Measurements from ENCODE around the gene GDF10. TPM values are rescaled to one million over a fixed set of nuclear protein-coding genes. Genes with fewer than 3 reads are reported as not detected.

The GDF10 gene
- total and polyA plus RNA-seq, 2 donors (not counting 1 experiment from before 2014, with no cell fraction given) = not detected

DNA sequence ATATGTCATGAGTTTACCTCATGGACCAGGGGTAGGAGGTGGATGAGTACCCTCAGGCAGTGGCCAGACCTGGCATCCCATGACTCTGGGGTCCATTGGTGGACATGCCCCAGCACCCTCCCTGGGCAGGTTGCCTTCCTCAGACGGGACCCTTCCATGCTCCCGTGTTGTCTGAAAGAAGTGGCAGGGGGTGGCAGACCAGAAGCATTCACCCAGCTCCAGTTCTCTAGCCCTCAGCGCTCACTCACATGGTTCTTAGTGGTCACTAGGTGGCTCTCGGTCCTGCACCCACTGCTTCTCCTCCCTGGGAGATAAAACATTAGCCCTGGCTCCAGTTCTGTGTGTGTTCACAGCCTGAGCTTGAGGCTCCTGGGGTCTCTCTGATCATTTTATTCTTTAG lies 54.2 kb downstream of the GDF10 start:
- Histone ChIP-seq H2AFZ (ENCODE audit: insufficient read depth, low read depth, low read length, poor library complexity, severe bottlenecking) (no peak overlapping the region), H3K27me3 (replicated peaks in 1 of 4; ENCODE audit: control extremely low read depth in 1 of 4, control insufficient read depth in 3 of 4, insufficient read depth in 4 of 4, low read length in 3 of 4) (no peaks in the 10 kb centered on the region), H3K4me2 (replicated peaks; ENCODE audit: low read depth, low read length, poor library complexity, severe bottlenecking) (no peak overlapping the region), H3K79me2 (ENCODE audit: control insufficient read depth, insufficient read depth, low read length) (no peaks in the 10 kb centered on the region), H3K36me3 (replicated peaks in 1 of 2; ENCODE audit: control extremely low read depth in 1 of 2, control insufficient read depth in 1 of 2, extremely low read depth in 1 of 2, insufficient read depth in 2 of 2, low read length in 1 of 2) (no peaks in the 10 kb centered on the region), H3K27ac (ENCODE audit: low read length in 2 of 2) (no peak overlapping the region), H3K4me1 (ENCODE audit: control insufficient read depth in 2 of 2, insufficient read depth in 2 of 2, low read length in 2 of 2) (no peaks in the 10 kb centered on the region), H3K4me3 (ENCODE audit: control extremely low read depth in 1 of 5, extremely low read depth in 1 of 5, insufficient read depth in 1 of 5, low read depth in 2 of 5, low read length in 4 of 5) (no peak overlapping the region), H3K9ac (ENCODE audit: low read length) (no peak overlapping the region), H3K9me3 (ENCODE audit: control extremely low read depth in 1 of 3, control insufficient read depth in 2 of 3, insufficient read depth in 1 of 3, low read length in 2 of 3) (no peaks in the 10 kb centered on the region), H4K20me1 (ENCODE audit: control insufficient read depth, insufficient read depth, low read length, poor library complexity, severe bottlenecking) (no peaks in the 10 kb centered on the region)
- DNase-seq = no peak
- Mint-ChIP-seq H3K4me1 (no peaks in the 10 kb centered on the region), H3K9me3 (ENCODE audit: insufficient read depth) (no peaks in the 10 kb centered on the region), H3K27me3 (no peaks in the 10 kb centered on the region), H3K4me3 (no peak overlapping the region), H3K27ac (no peak overlapping the region)
- TF ChIP-seq, protein P1, sequence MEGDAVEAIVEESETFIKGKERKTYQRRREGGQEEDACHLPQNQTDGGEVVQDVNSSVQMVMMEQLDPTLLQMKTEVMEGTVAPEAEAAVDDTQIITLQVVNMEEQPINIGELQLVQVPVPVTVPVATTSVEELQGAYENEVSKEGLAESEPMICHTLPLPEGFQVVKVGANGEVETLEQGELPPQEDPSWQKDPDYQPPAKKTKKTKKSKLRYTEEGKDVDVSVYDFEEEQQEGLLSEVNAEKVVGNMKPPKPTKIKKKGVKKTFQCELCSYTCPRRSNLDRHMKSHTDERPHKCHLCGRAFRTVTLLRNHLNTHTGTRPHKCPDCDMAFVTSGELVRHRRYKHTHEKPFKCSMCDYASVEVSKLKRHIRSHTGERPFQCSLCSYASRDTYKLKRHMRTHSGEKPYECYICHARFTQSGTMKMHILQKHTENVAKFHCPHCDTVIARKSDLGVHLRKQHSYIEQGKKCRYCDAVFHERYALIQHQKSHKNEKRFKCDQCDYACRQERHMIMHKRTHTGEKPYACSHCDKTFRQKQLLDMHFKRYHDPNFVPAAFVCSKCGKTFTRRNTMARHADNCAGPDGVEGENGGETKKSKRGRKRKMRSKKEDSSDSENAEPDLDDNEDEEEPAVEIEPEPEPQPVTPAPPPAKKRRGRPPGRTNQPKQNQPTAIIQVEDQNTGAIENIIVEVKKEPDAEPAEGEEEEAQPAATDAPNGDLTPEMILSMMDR (IDR thresholded peaks at IDR 0.05) = no peak
- TF ChIP-seq EZH2 (IDR thresholded peaks at IDR 0.05; ENCODE audit: borderline replicate concordance, insufficient read depth, low read depth, low read length, poor library complexity, severe bottlenecking) = no peak
- CTCF ChIA-PET = no interaction called here
- ATAC-seq (ENCODE audit: low read depth) = no peak
- POLR2A ChIA-PET = interaction anchor here (0.6 kb wide), 1 partner anchor 362 kb away, joined by 8 read pairs; no protein-coding TSS in a partner anchor
- intact Hi-C loops (cut with micrococcal nuclease) = no loop called here
- WGBS (ENCODE audit: insufficient coverage) = 100% methylated on average over 2 of the region's 4 CpGs

DNA sequence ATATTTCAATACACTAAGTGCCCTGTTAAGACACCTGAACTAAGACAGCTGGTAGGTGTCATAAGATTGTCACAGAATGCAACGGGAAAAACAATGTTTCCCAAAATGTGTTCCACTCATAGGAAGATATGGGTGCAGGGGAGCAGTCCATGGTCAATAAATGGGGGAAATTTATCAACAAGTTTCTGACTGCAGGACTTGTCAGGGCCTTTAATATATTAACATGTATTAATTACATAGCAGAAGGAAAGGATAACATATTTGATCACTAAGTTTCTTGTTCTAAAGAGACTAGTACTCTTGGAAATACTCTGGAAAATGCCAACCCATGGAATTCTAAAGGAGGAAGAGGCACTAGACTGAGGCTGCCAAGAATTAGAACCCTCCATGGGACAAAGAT lies 54.9 kb downstream of the GDF10 start:
- intact Hi-C loops (cut with micrococcal nuclease) = no loop called here
- CTCF ChIA-PET = no interaction called here
- Mint-ChIP-seq H3K27ac (no peak overlapping the region), H3K4me3 (no peak overlapping the region), H3K4me1 (no peaks in the 10 kb centered on the region), H3K27me3 (no peaks in the 10 kb centered on the region), H3K9me3 (ENCODE audit: insufficient read depth) (no peaks in the 10 kb centered on the region)
- H3K4me2 ChIP-seq (replicated peaks; ENCODE audit: low read depth, low read length, poor library complexity, severe bottlenecking) = no peak overlapping the region
- no peaks in the 10 kb centered on the region for H3K27me3 ChIP-seq (replicated peaks in 1 of 4; ENCODE audit: control extremely low read depth in 1 of 4, control insufficient read depth in 3 of 4, insufficient read depth in 4 of 4, low read length in 3 of 4)
- DNase-seq = no peak
- no peaks in the 10 kb centered on the region for H3K9me3 ChIP-seq (ENCODE audit: control extremely low read depth in 1 of 3, control insufficient read depth in 2 of 3, insufficient read depth in 1 of 3, low read length in 2 of 3)
- POLR2A ChIA-PET = interaction anchor here (0.6 kb wide), 1 partner anchor 363 kb away, joined by 8 read pairs; no protein-coding TSS in a partner anchor
- no peak overlapping the region for H3K4me3 ChIP-seq (ENCODE audit: control extremely low read depth in 1 of 5, extremely low read depth in 1 of 5, insufficient read depth in 1 of 5, low read depth in 2 of 5, low read length in 4 of 5)
- WGBS (ENCODE audit: insufficient coverage) = 83% methylated on average over 1 of the region's 1 CpG
- TF ChIP-seq, protein P1 (IDR thresholded peaks at IDR 0.05) = no peak
- no peak for TF ChIP-seq EZH2 (IDR thresholded peaks at IDR 0.05; ENCODE audit: borderline replicate concordance, insufficient read depth, low read depth, low read length, poor library complexity, severe bottlenecking)
- ATAC-seq (ENCODE audit: low read depth) = no peak
- H2AFZ ChIP-seq (ENCODE audit: insufficient read depth, low read depth, low read length, poor library complexity, severe bottlenecking) = no peak overlapping the region
- H3K79me2 ChIP-seq (ENCODE audit: control insufficient read depth, insufficient read depth, low read length) = no peaks in the 10 kb centered on the region
- H3K27ac ChIP-seq (ENCODE audit: low read length in 2 of 2) = no peak overlapping the region
- H4K20me1 ChIP-seq (ENCODE audit: control insufficient read depth, insufficient read depth, low read length, poor library complexity, severe bottlenecking) = no peaks in the 10 kb centered on the region
- H3K36me3 ChIP-seq (replicated peaks in 1 of 2; ENCODE audit: control extremely low read depth in 1 of 2, control insufficient read depth in 1 of 2, extremely low read depth in 1 of 2, insufficient read depth in 2 of 2, low read length in 1 of 2) = no peaks in the 10 kb centered on the region
- no peaks in the 10 kb centered on the region for H3K4me1 ChIP-seq (ENCODE audit: control insufficient read depth in 2 of 2, insufficient read depth in 2 of 2, low read length in 2 of 2)
- H3K9ac ChIP-seq (ENCODE audit: low read length) = no peak overlapping the region
